AG10803 (cell line): Measurements from ENCODE around the gene RPL26.
A peak's percentile ranks its signal among the peaks of the same experiment; 100 is the strongest.
"Not testable (repeated sequence)": the region's sequence is repeated elsewhere in the genome, so short reads cannot be mapped to it uniquely, and the experiment has no call there.

Source experiments
- DNase-seq: peaks from one replicate; pipeline ENCODE4 v3.0.0; 2010; ENCODE audit warnings: low read depth
- H3K4me3 ChIP-seq: 2 replicates; pipeline ENCODE4 v1.5.1; 2011; ENCODE audit warnings: mild to moderate bottlenecking, low read length, control low read depth
- TF ChIP-seq, protein P1 (sequence below): conservative IDR thresholded peaks from 2 replicates; pipeline ENCODE4 v1.5.1; 2011; ENCODE audit warnings: mild to moderate bottlenecking, low read length, control low read depth, inconsistent platforms

The RPL26 gene

DNA sequence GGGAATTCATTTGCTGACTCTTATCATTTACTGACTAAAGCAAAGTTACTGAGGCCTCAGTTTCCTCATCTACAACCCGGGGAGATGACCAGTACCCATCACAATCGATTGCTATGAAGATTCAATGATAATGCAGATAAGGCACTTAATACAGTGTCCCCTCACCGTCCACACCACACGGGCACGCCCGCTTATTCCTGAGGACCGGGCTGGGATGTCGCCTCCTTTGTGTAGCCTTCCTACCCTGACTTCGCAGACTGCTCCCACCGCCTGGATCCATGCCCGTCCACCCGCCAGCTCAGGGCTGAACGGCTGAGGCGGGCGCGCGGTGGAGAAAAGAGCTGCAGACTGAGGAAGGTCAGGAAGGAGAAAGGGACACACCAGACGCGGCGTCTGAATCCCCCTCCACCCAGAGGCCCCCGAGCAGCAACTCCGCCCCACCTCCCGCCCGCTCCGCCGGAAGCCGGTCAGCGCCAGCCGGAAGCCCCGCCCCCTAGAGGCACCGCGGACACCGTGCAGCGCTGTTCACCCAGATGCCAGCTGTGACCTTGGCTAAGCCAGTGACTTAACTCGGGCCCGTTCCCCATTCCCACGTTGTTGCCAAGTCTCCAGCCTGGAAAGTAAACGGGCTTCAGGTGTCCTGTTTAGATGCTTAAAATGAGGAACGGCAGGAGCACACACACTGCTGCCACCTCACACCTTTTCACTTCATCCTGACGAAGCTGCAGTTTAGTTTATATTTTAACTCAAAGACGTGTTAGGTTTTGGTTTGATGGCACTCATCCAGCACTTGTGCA, 6.5 kb downstream of the RPL26 start, which contains the start of gene KRABD2:
Gene KRABD2, minus strand, starts transcription at position 434 of the 797 bp plus-strand sequence.
- TF ChIP-seq, protein P1, sequence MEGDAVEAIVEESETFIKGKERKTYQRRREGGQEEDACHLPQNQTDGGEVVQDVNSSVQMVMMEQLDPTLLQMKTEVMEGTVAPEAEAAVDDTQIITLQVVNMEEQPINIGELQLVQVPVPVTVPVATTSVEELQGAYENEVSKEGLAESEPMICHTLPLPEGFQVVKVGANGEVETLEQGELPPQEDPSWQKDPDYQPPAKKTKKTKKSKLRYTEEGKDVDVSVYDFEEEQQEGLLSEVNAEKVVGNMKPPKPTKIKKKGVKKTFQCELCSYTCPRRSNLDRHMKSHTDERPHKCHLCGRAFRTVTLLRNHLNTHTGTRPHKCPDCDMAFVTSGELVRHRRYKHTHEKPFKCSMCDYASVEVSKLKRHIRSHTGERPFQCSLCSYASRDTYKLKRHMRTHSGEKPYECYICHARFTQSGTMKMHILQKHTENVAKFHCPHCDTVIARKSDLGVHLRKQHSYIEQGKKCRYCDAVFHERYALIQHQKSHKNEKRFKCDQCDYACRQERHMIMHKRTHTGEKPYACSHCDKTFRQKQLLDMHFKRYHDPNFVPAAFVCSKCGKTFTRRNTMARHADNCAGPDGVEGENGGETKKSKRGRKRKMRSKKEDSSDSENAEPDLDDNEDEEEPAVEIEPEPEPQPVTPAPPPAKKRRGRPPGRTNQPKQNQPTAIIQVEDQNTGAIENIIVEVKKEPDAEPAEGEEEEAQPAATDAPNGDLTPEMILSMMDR: peak; percentile 65
- H3K4me3 ChIP-seq: peak within 1 kb of the TSS; percentile 88
- DNase-seq: peak; percentile 86

DNA sequence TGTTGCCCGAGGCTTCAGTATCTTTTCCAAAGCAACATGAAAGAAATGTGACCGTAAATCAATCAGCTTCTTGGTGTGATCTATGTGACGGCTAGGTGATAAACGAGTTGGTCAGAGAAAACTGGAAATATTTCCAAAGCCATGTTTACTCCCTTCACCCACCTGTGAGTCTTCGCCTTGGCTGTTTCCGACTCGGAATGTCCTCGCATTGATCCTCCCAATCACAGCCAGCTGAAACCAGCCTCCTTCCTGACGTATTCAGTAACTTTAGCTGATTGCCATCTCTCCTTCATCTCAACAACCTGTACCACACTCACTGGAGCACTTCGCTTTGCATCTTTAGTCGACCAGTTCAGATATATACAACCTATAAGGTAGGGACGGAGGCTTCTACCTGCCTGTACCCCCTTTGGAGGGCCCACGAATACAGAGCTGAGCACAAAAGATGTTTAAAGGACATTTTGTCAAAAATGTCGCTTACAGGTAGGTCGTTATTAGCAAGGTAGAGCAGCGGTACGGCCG, 7.2 kb downstream of the RPL26 start:
- TF ChIP-seq, protein P1: no peak
- H3K4me3 ChIP-seq: peak overlapping the region; percentile 88
- DNase-seq: no peak

DNA sequence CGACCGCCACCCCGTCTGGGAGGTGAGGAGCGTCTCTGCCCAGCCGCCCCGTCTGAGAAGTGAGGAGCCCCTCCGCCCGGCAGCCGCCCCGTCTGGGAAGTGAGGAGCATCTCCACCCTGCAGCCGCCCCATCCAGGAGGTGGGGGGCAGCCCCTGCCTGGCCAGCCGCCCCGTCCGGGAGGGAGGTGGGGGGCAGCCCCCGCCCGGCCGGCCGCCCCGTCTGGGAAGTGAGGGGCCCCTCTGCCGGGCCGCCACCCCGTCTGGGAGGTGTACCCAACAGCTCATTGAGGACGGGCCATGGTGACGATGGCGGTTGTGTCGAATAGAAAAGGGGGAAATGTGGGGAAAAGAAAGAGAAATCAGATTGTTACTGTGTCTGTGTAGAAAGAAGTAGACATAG, 9.1 kb downstream of the RPL26 start:
- not testable (repeated sequence) for H3K4me3 ChIP-seq, DNase-seq

DNA sequence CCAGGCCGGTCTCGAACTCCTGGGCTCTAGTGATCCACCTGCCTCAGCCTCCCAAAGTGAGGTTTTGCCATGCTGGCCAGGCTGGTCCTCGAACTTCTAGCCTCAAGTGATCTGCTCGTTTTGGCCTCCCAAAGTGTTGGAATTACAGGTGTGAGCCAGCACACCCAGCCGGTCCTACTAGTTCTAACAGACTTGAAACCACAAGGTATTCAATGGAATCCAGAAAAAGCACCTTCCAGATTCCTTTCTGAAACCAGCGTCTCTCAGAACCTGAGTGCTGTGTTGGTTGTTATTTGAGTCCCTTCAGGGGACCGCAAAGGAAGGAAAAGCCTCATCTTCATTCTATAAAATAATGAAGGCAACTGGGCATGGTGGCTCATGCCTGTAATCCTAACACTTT, 10.6 kb downstream of the RPL26 start:
- TF ChIP-seq, protein P1: no peak
- no peak overlapping the region for H3K4me3 ChIP-seq
- DNase-seq: no peak

DNA sequence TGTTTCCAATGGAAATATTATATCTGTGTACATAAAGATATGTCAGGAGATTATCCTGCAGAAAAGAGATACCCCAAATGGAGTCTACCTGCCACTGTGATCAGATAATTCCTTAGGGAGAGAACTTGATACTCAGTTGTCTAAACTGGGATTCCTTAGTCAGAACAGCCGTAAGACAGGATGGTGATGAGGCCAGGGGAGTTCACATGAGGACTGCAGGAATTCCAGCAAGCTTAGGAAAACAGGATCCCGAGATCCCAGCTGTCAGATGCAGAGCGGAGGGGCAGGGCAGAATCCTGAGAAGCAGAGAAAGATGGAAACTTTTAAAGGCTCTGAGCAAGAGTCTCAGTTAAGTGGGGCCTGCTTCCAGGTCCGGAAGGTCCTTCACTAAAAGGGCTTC, 11.2 kb downstream of the RPL26 start:
- no peak overlapping the region for H3K4me3 ChIP-seq
- no peak for DNase-seq
- TF ChIP-seq, protein P1: no peak

DNA sequence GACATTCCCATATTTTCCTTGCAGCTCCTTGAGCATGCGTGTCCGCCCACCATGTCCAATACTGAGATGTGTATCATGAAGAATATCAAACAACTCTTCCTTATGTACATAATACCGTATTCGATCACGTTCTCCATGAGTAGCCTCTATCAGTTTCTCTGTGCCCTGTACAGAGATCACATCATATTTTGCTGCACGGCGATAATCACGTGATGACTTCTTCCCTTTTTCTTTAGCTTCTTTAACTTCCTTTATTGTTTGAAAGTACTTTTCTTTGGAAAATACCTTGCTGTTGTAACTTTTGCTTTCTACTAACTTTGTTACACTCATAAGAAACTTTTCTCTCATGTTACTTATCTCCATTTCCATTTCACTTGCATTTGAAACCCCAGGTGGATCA, 13.0 kb downstream of the RPL26 start:
- TF ChIP-seq, protein P1: no peak
- DNase-seq: no peak

DNA sequence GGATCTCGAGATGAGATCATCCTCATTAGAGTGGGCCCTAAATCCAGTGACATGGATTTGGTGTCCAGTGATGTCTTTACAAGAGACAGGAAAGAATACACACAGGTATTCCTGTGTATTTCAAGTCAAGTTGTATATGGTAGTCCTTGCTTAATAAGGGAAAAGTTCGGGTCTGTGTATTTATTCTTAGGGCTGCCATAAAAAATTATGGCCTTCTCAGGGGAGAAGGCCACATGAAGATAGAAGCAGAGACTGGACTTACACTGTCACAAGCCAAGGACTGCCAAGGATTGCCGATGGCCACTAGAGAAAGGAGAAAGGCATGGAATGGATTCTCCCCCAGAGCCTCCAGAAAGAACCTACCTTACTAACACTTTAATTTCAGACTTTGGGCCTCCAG, 14.8 kb downstream of the RPL26 start:
- no peak for DNase-seq
- no peak overlapping the region for H3K4me3 ChIP-seq
- TF ChIP-seq, protein P1: no peak

More for the DNA sequence above, 13.0 kb downstream of the RPL26 start:
- H3K4me3 ChIP-seq: no peak overlapping the region
